ENCODE results near the gene TAF5L.

DNA sequence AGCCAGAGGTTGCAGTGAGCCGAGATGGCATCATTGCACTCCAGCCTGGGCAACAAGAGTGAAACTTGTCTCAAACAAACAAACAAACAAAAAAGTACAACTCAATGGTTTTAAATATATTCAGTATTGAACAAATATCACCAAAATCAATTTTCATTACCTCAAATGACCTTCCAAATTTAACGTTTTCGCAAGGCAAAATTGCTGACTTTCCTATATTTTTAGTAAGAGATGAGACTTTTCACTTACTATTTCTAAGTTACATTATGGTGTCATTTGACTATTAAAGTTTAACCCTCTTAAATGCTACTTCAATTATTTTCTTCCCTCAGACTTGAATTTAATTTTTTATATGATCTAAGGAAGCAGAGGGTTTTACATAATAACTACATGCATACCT is 44.4 kb downstream of the TAF5L start:
- TF ChIP-seq, protein P1, sequence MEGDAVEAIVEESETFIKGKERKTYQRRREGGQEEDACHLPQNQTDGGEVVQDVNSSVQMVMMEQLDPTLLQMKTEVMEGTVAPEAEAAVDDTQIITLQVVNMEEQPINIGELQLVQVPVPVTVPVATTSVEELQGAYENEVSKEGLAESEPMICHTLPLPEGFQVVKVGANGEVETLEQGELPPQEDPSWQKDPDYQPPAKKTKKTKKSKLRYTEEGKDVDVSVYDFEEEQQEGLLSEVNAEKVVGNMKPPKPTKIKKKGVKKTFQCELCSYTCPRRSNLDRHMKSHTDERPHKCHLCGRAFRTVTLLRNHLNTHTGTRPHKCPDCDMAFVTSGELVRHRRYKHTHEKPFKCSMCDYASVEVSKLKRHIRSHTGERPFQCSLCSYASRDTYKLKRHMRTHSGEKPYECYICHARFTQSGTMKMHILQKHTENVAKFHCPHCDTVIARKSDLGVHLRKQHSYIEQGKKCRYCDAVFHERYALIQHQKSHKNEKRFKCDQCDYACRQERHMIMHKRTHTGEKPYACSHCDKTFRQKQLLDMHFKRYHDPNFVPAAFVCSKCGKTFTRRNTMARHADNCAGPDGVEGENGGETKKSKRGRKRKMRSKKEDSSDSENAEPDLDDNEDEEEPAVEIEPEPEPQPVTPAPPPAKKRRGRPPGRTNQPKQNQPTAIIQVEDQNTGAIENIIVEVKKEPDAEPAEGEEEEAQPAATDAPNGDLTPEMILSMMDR (IDR thresholded peaks at IDR 0.05) = no peak
- TF ChIP-seq EZH2 (IDR thresholded peaks at IDR 0.05) = no peak
- TF ChIP-seq EZH2phosphoT487 (IDR thresholded peaks at IDR 0.05) = no peak
